ENCODE data around the gene AKAP11.

Gene AKAP11

GRCh38 chr13:42271337-42272114, 426 bp upstream of the AKAP11 start:
- peak; percentile 98 for FAIRE-seq
- peak; percentile 79 for DNase-seq (ENCODE audit: insufficient read length, low spot score)

GRCh38 chr13:42272804-42273175, 838 bp downstream of the AKAP11 start:
- DNase-seq (ENCODE audit: insufficient read length, low spot score) (no peak), FAIRE-seq (peak; percentile 86)

- DNase-seq (ENCODE audit: insufficient read length, low spot score) (no peak), FAIRE-seq (no peak)
These were observed 2.6 kb downstream of the AKAP11 start for GRCh38 chr13:42274386-42275097.

- peak; percentile 12 for DNase-seq (ENCODE audit: insufficient read length, low spot score)
These were observed 3.1 kb downstream of the AKAP11 start for GRCh38 chr13:42275098-42275471.

GRCh38 chr13:42275506-42275905, 3.6 kb downstream of the AKAP11 start:
- no peak for FAIRE-seq
- DNase-seq (ENCODE audit: insufficient read length, low spot score): no peak

More at GRCh38 chr13:42275098-42275471, 3.1 kb downstream of the AKAP11 start:
- FAIRE-seq: peak; percentile 98

GRCh38 chr13:42276683-42277082, 4.7 kb downstream of the AKAP11 start:
- FAIRE-seq: peak; percentile 35

GRCh38 chr13:42277618-42278276, 5.8 kb downstream of the AKAP11 start:
- DNase-seq (ENCODE audit: insufficient read length, low spot score): no peak
- FAIRE-seq: peak; percentile 11

More at GRCh38 chr13:42276683-42277082, 4.7 kb downstream of the AKAP11 start:
- DNase-seq (ENCODE audit: insufficient read length, low spot score): no peak

GRCh38 chr13:42279080-42279479, 7.1 kb downstream of the AKAP11 start:
- FAIRE-seq (no peak), DNase-seq (ENCODE audit: insufficient read length, low spot score) (no peak)

GRCh38 chr13:42279986-42280385, 8.0 kb downstream of the AKAP11 start:
- FAIRE-seq (peak; percentile 52), DNase-seq (ENCODE audit: insufficient read length, low spot score) (no peak)

- DNase-seq (ENCODE audit: insufficient read length, low spot score): no peak
- FAIRE-seq: peak; percentile 11
These were observed 8.6 kb downstream of the AKAP11 start for GRCh38 chr13:42280537-42280936.

- peak; percentile 56 for FAIRE-seq
- DNase-seq (ENCODE audit: insufficient read length, low spot score): no peak
These were observed 11.6 kb downstream of the AKAP11 start for GRCh38 chr13:42283574-42283973.

GRCh38 chr13:42284068-42284467, 12.1 kb downstream of the AKAP11 start:
- FAIRE-seq: peak; percentile 18

GRCh38 chr13:42298392-42298791, 26.4 kb downstream of the AKAP11 start:
- no peak for DNase-seq (ENCODE audit: insufficient read length, low spot score)
- FAIRE-seq: no peak

More at GRCh38 chr13:42284068-42284467, 12.1 kb downstream of the AKAP11 start:
- no peak for DNase-seq (ENCODE audit: insufficient read length, low spot score)

- FAIRE-seq (no peak), DNase-seq (ENCODE audit: insufficient read length, low spot score) (no peak)
These were observed 33.6 kb downstream of the AKAP11 start for GRCh38 chr13:42305503-42305902.

- DNase-seq (ENCODE audit: insufficient read length, low spot score) (no peak), FAIRE-seq (no peak)
These were observed 35.5 kb downstream of the AKAP11 start for GRCh38 chr13:42307461-42307860.

- peak; percentile 23 for FAIRE-seq
- DNase-seq (ENCODE audit: insufficient read length, low spot score): no peak
These were observed 41.0 kb downstream of the AKAP11 start for GRCh38 chr13:42312817-42313431.

GRCh38 chr13:42318570-42318969, 46.6 kb downstream of the AKAP11 start:
- DNase-seq (ENCODE audit: insufficient read length, low spot score) (no peak), FAIRE-seq (peak; percentile 42)

- DNase-seq (ENCODE audit: insufficient read length, low spot score) (no peak), FAIRE-seq (peak; percentile 53)
These were observed 48.4 kb downstream of the AKAP11 start for GRCh38 chr13:42320375-42320787.

GRCh38 chr13:42322806-42323205, 50.9 kb downstream of the AKAP11 start:
- FAIRE-seq (no peak), DNase-seq (ENCODE audit: insufficient read length, low spot score) (no peak)

GRCh38 chr13:42324704-42325103, 52.8 kb downstream of the AKAP11 start:
- peak; percentile 14 for FAIRE-seq

GRCh38 chr13:42327725-42328124, 55.8 kb downstream of the AKAP11 start:
- no peak for DNase-seq (ENCODE audit: insufficient read length, low spot score)

More at GRCh38 chr13:42324704-42325103, 52.8 kb downstream of the AKAP11 start:
- DNase-seq (ENCODE audit: insufficient read length, low spot score): no peak

More at GRCh38 chr13:42327725-42328124, 55.8 kb downstream of the AKAP11 start:
- FAIRE-seq: peak; percentile 55

Measured in GM19239 (cell line).